Spleen (tissue), 7 donors: Measurements from ENCODE around the gene CREB3L2.

Experiments
- CTCF ChIP-seq, 11 experiments: fragments of 200-600 bp in 7 of 11; fragments of 450-650 bp in 4 of 11; sonication (generic) in 4 of 11; IDR thresholded peaks in 8 of 11; conservative IDR thresholded peaks in 3 of 11; 1 replicate in 7 of 11; 2 replicates in 4 of 11; pipeline versions ENCODE4 v1.4.0 to v1.8.0; 2016 to 2021; ENCODE audit warnings: antibody characterized with exemption in 11 of 11, inconsistent platforms in 4 of 11, mild to moderate bottlenecking in 1 of 11
- POLR2A ChIP-seq, 3 donors: fragments of 450-650 bp; IDR thresholded peaks; one replicate each; pipeline ENCODE4 v1.5.1; 2017; ENCODE audit warnings: antibody characterized with exemption in 3 of 3, mild to moderate bottlenecking in 1 of 3
- POLR2AphosphoS5 ChIP-seq, 3 donors: sonication (generic); formaldehyde crosslinking; IDR thresholded peaks; one replicate each; pipeline ENCODE4 v1.5.1; 2017; ENCODE audit warnings: antibody characterized with exemption in 3 of 3
- donor health status: DM: no; HTN: no; CAD: no; lungs with moderate emphysema.
- donor health status: DM: no; HTN: no; CAD: no.
- donor health status: DM: no; HTN: no; CAD: no.

- no peak for TF ChIP-seq POLR2AphosphoS5 (IDR thresholded peaks at IDR 0.05)
- no peak for TF ChIP-seq POLR2A (IDR thresholded peaks at IDR 0.05)
- no peak for TF ChIP-seq CTCF (IDR thresholded peaks at IDR 0.05 in 8 of 11, conservative IDR thresholded peaks at IDR 0.05 in 3 of 11)
Observed at GRCh38 chr7:137862964-137863363, 138.9 kb downstream of the CREB3L2 start.
